A549 treated with AZD9567 at 1 μM for 4 hours (cell line): ENCODE results near the gene PTCH1. TPM values are rescaled to one million over a fixed set of nuclear protein-coding genes. Genes with fewer than 3 reads are reported as not detected.

ENCODE experiments used
- total RNA-seq: library from RNA; stranded (reverse); fragments of 200-300 nt; extraction: Qiagen RNA extraction; gene quantifications from 5 replicates; pipeline ENCODE4 v1.2.3, GENCODE V29; 2022; ENCODE audit not compliant: insufficient read depth

Gene PTCH1
- total RNA-seq = 2.4 to 4.3 TPM (median 2.7 TPM) in 5 replicates

DNA sequence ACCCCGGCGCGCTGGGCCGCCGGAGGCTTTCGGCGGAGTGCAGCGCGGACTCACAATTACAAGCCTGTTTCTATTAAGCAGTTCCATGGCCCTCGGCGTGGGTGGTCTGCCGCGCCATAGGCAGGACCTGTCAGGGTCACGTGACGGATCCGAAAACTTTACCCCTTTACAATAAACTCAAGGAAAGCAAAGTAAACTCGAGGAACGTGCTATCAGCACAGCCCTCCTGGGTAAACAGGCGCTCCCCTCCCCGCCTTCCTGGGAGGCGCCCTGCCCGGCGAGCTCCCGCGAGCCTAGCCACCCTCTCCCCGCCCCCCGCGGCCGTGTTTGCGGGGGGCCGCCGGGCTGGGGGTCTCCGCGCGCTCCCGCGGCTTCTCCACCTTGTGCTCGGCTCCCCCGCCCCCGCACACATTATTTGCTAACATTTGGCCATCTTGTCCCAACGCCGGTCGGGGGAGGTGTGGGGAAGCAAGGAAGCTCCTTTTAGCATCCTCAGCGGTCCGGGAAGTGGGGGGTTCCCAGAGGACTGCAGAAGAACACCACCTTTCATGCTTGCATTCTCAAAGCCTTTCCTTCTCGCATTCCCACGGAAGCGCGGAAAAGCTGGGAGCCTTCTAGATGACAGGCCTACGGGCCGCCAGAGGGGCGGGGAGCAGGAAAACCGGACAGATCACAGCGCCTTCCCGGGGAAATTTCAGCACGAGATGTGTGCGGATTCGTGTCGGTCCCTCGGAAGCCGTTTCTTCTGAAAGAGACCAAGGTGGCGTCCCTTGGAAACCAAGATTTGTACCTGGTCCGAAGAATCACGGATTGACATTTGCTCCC, at the start of gene PTCH1:
Gene PTCH1, minus strand, starts transcription at position 238 of the 825 bp plus-strand sequence.

Other genes with a start within 250 kb of the PTCH1 start
- gene FANCC, start 199.3 kb downstream of the PTCH1 start, total RNA-seq = 9.7 to 13.2 TPM (median 11.0 TPM) in 5 replicates